Right lobe of liver (tissue), 6 donors: Measurements from ENCODE around the gene SNRPA1. TPM values are rescaled to one million over a fixed set of nuclear protein-coding genes. Genes with fewer than 3 reads are reported as not detected.

Experiments used
- ATAC-seq, 4 donors: fragments of 200-7000 bp; cut with Tn5 transposase; one replicate each; pipeline ENCODE4 v1.9.1; 2020; ENCODE audit warnings: mild to moderate bottlenecking in 4 of 4, moderate library complexity in 4 of 4
- DNase-seq, 3 donors: peaks; one replicate each; pipeline ENCODE4 v3.0.0-alpha.2; 2020
- H3K27ac ChIP-seq, 3 donors: fragments of 200-600 bp; one replicate each; pipeline ENCODE4 v1.8.0; 2022
- H3K27me3 ChIP-seq, 2 donors: fragments of 200-600 bp; one replicate each; pipeline ENCODE4 v1.8.0; 2022
- H3K36me3 ChIP-seq, 4 donors: fragments of 200-600 bp; sonication (generic) in 1 of 4; one replicate each; pipeline versions ENCODE4 v1.5.1 to v1.8.0; 2017 to 2022; ENCODE audit warnings: control low read depth in 1 of 4
- H3K4me1 ChIP-seq, 4 donors: fragments of 200-600 bp; sonication (generic) in 1 of 4; one replicate each; pipeline versions ENCODE4 v1.5.1 to v1.8.0; 2017 to 2022; ENCODE audit warnings: control low read depth in 1 of 4
- H3K4me3 ChIP-seq, 3 donors: fragments of 200-600 bp; one replicate each; pipeline ENCODE4 v1.8.0; 2022
- H3K9me3 ChIP-seq, 4 donors: fragments of 200-600 bp; sonication (generic) in 1 of 4; one replicate each; pipeline versions ENCODE4 v1.5.1 to v1.8.0; 2017 to 2022; ENCODE audit warnings: control low read depth in 1 of 4
- POLR2A ChIP-seq: fragments of 450-650 bp; IDR thresholded peaks from one replicate; pipeline ENCODE4 v1.6.1; 2017; ENCODE audit warnings: antibody characterized with exemption, mild to moderate bottlenecking
- WGBS: methylation state at CpG from one replicate; pipeline ENCODE4 v1.1.6; 2018; ENCODE audit warnings: low coverage, low lambda C conversion rate; ENCODE audit not compliant: insufficient coverage; ENCODE audit errors: missing lambda C conversion rate; 5-methylcytosine and 5-hydroxymethylcytosine counted together
- intact Hi-C, 2 donors: fragments of 100-400 bp; cut with DNase I; formaldehyde crosslinking; loops; one replicate each; pipeline versions ENCODE4 v1.11.2 to v1.14.1; 2022
- total RNA-seq, 6 experiments: library from RNA; depleted of rRNA in 2 of 6; stranded (reverse); fragments of >200 nt in 2 of 6; fragmentation: NEBNext Ultra II Directional in 3 of 6; extraction: Animal tissue kit (Norgen Biotek cat#: 25700) in 3 of 6; gene quantifications; one replicate each; pipeline versions ENCODE4 v1.1.0 to v1.2.4, GENCODE V29; 2016 to 2023
- TF ChIP-seq, protein P1 (sequence below), 4 donors: fragments of 200-600 bp in 3 of 4; fragments of 450-650 bp in 1 of 4; IDR thresholded peaks; one replicate each; pipeline versions ENCODE4 v1.5.1 to v1.8.0; 2016 to 2022; ENCODE audit warnings: antibody characterized with exemption in 4 of 4, mild to moderate bottlenecking in 2 of 4
- donor health status: DM: no; HTN: yes; CAD: no.
- donor health status: DM: no; HTN: no; CAD: no.
- donor health status: DM: no; HTN: no; CAD: no.
- donor health status: DM: no; HTN: yes; CAD: no.
- donor health status: DM: no; HTN: yes; CAD: no.

The SNRPA1 gene
- total RNA-seq, 6 experiments from 2014 or later = 17.7 to 28.6 (median 24.1) TPM

DNA sequence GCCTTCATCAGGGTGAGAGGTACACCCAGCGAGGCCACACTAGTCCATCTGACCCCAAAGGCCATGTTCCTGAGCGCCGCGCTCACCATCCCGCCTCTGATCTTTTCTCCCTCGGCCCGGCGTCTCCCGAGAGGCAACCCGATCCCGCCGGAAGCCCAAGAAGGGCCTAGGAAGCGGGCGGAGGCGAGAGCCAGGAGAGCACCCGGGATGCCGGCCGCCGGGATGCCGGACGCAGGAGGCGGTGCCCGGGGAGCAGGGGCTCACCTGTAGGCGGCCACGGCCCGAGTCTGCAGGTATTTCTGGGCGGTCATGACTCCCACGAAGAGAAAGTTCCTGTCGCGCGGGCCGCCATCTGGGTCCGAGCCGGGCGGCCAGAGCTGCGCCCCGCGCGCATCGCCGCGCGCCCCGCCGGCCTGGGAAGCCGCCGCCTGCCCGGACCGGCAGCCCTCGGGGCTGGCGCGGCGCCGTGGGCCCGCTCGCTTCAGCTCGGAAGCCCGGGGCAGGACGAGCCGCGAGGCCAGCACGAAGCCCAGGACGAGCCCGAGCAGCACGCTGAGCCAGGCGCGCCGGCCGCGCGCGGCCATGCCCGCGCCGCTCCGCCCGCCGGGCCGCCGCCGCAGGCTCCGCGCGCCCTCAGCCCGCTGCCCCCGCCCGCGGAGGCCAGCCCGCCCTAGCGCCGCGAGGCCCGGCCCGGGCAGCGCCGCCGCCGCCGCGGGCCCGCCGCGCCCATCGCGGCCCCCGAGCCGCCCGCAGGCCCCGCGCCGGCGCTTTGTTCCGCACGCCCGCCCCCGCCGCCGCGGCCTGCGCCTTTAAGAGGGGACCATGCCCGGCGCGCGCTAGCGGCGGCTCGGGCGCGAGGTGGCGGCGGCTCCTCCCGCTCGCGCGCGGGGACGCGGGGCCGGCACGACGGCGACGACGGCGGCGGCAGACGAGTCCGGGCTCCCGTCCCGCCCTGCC, 43.9 kb downstream of the SNRPA1 start:
- Histone ChIP-seq H3K4me3 (peak overlapping the region; percentile 78 to 91 (median 80)), H3K9me3 (no peaks in the 10 kb centered on the region), H3K27me3 (no peaks in the 10 kb centered on the region), H3K27ac (peak overlapping the region; percentile 64 to 78 (median 75)), H3K36me3 (no peaks in the 10 kb centered on the region), H3K4me1 (peaks cover 0 to 21% (median 0%) of the 10 kb centered on the region in 4 donors)
- intact Hi-C loops = loop anchor here in 1 of 2 donors (5.0 kb wide), 1 partner anchor 164 kb away; no protein-coding TSS in a partner anchor
- DNase-seq (peak in 1 of 3 donors; percentile 43), ATAC-seq (peak; percentile 20 to 73 (median 58))
- TF ChIP-seq, protein P1, sequence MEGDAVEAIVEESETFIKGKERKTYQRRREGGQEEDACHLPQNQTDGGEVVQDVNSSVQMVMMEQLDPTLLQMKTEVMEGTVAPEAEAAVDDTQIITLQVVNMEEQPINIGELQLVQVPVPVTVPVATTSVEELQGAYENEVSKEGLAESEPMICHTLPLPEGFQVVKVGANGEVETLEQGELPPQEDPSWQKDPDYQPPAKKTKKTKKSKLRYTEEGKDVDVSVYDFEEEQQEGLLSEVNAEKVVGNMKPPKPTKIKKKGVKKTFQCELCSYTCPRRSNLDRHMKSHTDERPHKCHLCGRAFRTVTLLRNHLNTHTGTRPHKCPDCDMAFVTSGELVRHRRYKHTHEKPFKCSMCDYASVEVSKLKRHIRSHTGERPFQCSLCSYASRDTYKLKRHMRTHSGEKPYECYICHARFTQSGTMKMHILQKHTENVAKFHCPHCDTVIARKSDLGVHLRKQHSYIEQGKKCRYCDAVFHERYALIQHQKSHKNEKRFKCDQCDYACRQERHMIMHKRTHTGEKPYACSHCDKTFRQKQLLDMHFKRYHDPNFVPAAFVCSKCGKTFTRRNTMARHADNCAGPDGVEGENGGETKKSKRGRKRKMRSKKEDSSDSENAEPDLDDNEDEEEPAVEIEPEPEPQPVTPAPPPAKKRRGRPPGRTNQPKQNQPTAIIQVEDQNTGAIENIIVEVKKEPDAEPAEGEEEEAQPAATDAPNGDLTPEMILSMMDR (IDR thresholded peaks at IDR 0.05) = peak in 1 of 4 donors; percentile 11
- no peak for TF ChIP-seq POLR2A
- 0% methylated on average over 1 of the region's 150 CpGs for WGBS

DNA sequence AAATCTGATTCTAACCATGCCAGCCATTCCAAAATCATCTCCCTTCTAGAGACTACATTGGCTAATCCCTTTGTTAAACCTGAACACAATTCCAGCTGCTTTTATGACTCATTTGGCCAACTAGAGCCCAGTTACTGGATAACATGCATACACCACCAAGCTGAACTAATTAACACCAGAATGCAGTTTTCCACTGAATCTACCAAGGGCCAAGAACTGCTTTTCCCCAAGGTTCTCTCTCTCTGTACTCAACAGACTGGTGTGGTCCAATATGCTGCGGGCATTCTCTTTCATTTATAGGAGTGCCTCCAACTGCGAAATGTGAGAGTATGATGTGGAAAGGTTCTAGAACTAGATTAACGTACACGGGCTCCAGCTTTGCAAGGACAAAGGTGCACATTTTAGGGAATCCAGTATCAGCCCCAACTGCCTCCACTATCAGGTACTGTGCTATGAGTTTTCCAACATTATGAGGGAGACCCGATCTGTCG, 44.7 kb downstream of the SNRPA1 start:
- TF ChIP-seq, protein P1 (IDR thresholded peaks at IDR 0.05) = peak in 1 of 4 donors; percentile 3
- TF ChIP-seq POLR2A = no peak
- Histone ChIP-seq H3K9me3 (no peaks in the 10 kb centered on the region), H3K4me1 (peaks cover 0 to 21% (median 0%) of the 10 kb centered on the region in 4 donors), H3K4me3 (peak overlapping the region; percentile 69 to 80 (median 76)), H3K27ac (peak overlapping the region in 2 of 3 donors; percentile 24 to 64), H3K36me3 (no peaks in the 10 kb centered on the region), H3K27me3 (no peaks in the 10 kb centered on the region)
- 16% methylated on average over 6 of the region's 6 CpGs for WGBS
- intact Hi-C loops = loop anchor here in 1 of 2 donors (5.0 kb wide), 1 partner anchor 163 kb away; no protein-coding TSS in a partner anchor
- ATAC-seq (no peak), DNase-seq (no peak)

DNA sequence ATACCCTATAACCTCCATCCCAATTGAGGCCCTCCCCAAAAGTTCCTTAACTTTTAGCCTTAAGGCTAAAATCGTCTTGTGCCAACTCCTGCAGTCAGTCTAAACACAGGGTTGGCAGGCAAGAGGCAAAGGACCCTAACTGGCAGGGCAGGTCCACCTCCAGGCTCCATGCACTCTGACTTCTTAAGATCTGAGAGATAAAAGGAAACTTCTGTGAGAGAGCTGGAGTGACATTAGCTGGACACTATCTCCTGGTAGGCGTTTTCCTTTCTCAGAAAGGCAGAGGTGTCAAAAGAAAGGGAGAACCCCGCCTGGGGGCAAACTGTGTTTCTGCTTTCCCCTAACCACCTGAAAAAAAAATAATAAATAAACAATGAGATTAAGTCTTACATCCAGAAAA, 46.8 kb downstream of the SNRPA1 start:
- H3K4me1 ChIP-seq = peaks cover 0 to 21% (median 0%) of the 10 kb centered on the region in 4 donors

More for the DNA sequence above, 46.8 kb downstream of the SNRPA1 start:
- H3K9me3 ChIP-seq = no peaks in the 10 kb centered on the region
- no peak for DNase-seq
- H3K27ac ChIP-seq = no peak overlapping the region
- no peaks in the 10 kb centered on the region for H3K36me3 ChIP-seq
- TF ChIP-seq, protein P1 (IDR thresholded peaks at IDR 0.05) = no peak
- no peak for TF ChIP-seq POLR2A
- WGBS = 47% methylated on average over 3 of the region's 3 CpGs
- H3K4me3 ChIP-seq = no peak overlapping the region
- ATAC-seq = no peak
- H3K27me3 ChIP-seq = no peaks in the 10 kb centered on the region
- intact Hi-C loops = no loop called here
